MCF 10A (cell line): ENCODE data around the gene TMED10. TPM values are rescaled to one million over a fixed set of nuclear protein-coding genes. Genes with fewer than 3 reads are reported as not detected.

Source experiments
- Bru-seq: library from RNA; stranded (reverse); fragments of 400-500 nt; gene quantifications from one replicate; lab custom pipeline; 2021; lab: Mats Ljungman, UMichigan
- BruChase-seq, 2 experiments: library from RNA; stranded (reverse); fragments of 400-500 nt; gene quantifications; one replicate each; lab custom pipeline; 2021; lab: Mats Ljungman, UMichigan
- BruUV-seq: library from RNA; stranded (reverse); fragments of 400-500 nt; replicated peaks from 2 replicates; lab custom pipeline; 2021; lab: Mats Ljungman, UMichigan
- CTCF ChIA-PET: fragments of 300-600 bp; sonication (Branson Sonifier 250); formaldehyde crosslinking; extraction: SDS; loops from one replicate; lab custom pipeline; 2021; ENCODE audit warnings: antibody characterized with exemption, inconsistent platforms; lab: Yijun Ruan, JAX
- POLR2A ChIA-PET: fragments of 300-600, 350-650 bp; sonication (Branson Sonifier 250); formaldehyde crosslinking; extraction: SDS; loops from one replicate; lab custom pipeline; 2020; ENCODE audit warnings: antibody characterized with exemption, inconsistent platforms; lab: Yijun Ruan, JAX
- DNase-seq: peaks from one replicate; pipeline ENCODE4 v3.0.0-alpha.2; 2018; ENCODE audit not compliant: unreplicated experiment
- H3K27ac Mint-ChIP-seq: one replicate; pipeline ENCODE4 v1.8.0; 2022; ENCODE audit warnings: mild to moderate bottlenecking, low read depth, mixed read lengths; ENCODE audit not compliant: unreplicated experiment
- H3K27me3 Mint-ChIP-seq: one replicate; pipeline ENCODE4 v1.8.0; 2022; ENCODE audit warnings: mixed read lengths; ENCODE audit not compliant: insufficient read depth, unreplicated experiment
- H3K36me3 Mint-ChIP-seq: one replicate; pipeline ENCODE4 v1.8.0; 2022; ENCODE audit warnings: mild to moderate bottlenecking, moderate library complexity, mixed read lengths; ENCODE audit not compliant: insufficient read depth, unreplicated experiment
- H3K4me1 Mint-ChIP-seq: one replicate; pipeline ENCODE4 v1.8.0; 2022; ENCODE audit warnings: mixed read lengths; ENCODE audit not compliant: insufficient read depth, unreplicated experiment
- H3K4me3 Mint-ChIP-seq: one replicate; pipeline ENCODE4 v1.8.0; 2022; ENCODE audit warnings: mild to moderate bottlenecking, moderate library complexity, mixed read lengths; ENCODE audit not compliant: unreplicated experiment
- H3K9me3 Mint-ChIP-seq: one replicate; pipeline ENCODE4 v1.8.0; 2022; ENCODE audit warnings: mixed read lengths; ENCODE audit not compliant: unreplicated experiment
- intact Hi-C: fragments of 100-400 bp; cut with micrococcal nuclease; formaldehyde crosslinking; loops from 2 replicates; pipeline ENCODE4 v1.14.1; 2022
- long read RNA-seq: library from polyadenylated mRNA; stranded (forward); transcript quantifications from one replicate; pipeline ENCODE4 v2.0.0, GENCODE V29; 2022
- total RNA-seq: library from RNA; stranded (reverse); gene quantifications from 2 replicates; pipeline ENCODE4 v1.2.3, GENCODE V29; 2022
- TF ChIP-seq, protein P1 (sequence below): fragments of 200-600 bp; IDR thresholded peaks from one replicate; pipeline ENCODE4 v1.8.0; 2022; ENCODE audit warnings: antibody characterized with exemption, mild to moderate bottlenecking; ENCODE audit not compliant: unreplicated experiment

The TMED10 gene
- total RNA-seq (454 and 526 TPM in 2 replicates), Bru-seq, nascent RNA (percentile 94 among the genes with signal in this experiment), BruChase-seq, experiment 1, labeled RNA remaining after a 6-hour chase (percentile 98 among the genes with signal in this experiment), BruChase-seq, experiment 2, labeled RNA remaining after a 2-hour chase (percentile 96 among the genes with signal in this experiment)
- long read RNA-seq, full-length matches to known transcripts: 862 of 947 reads
- long read RNA-seq, partial matches to known transcripts: 8 of 947 reads
- long read RNA-seq, other reads (novel, unspliced or antisense): 77 of 947 reads

- TF ChIP-seq, protein P1, sequence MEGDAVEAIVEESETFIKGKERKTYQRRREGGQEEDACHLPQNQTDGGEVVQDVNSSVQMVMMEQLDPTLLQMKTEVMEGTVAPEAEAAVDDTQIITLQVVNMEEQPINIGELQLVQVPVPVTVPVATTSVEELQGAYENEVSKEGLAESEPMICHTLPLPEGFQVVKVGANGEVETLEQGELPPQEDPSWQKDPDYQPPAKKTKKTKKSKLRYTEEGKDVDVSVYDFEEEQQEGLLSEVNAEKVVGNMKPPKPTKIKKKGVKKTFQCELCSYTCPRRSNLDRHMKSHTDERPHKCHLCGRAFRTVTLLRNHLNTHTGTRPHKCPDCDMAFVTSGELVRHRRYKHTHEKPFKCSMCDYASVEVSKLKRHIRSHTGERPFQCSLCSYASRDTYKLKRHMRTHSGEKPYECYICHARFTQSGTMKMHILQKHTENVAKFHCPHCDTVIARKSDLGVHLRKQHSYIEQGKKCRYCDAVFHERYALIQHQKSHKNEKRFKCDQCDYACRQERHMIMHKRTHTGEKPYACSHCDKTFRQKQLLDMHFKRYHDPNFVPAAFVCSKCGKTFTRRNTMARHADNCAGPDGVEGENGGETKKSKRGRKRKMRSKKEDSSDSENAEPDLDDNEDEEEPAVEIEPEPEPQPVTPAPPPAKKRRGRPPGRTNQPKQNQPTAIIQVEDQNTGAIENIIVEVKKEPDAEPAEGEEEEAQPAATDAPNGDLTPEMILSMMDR: no peak
- intact Hi-C loops: loop anchor here (1.0 kb wide), 1 partner anchor 120 kb away; no protein-coding TSS in a partner anchor
- ChIA-PET CTCF (interaction anchor here (0.6 to 1.9 kb wide), 4 partner anchors 28 to 119 kb away, joined by 3 to 5 read pairs (median 4); no protein-coding TSS in a partner anchor), POLR2A (interaction anchor here (0.6 to 5.8 kb wide), 34 partner anchors 8 to 348 kb away, joined by 3 to 80 read pairs (median 6); partner anchors contain the start of genes FOS and NEK9)
- H3K27ac Mint-ChIP-seq: peak within 1 kb of the TSS; percentile 99
- peak within 1 kb of the TSS; percentile 98 for H3K4me3 Mint-ChIP-seq
- TSS peak; percentile 59 for BruUV-seq
- no peaks in the 10 kb centered on the region for H3K27me3 Mint-ChIP-seq
- no peaks in the 10 kb centered on the region for H3K9me3 Mint-ChIP-seq
- H3K36me3 Mint-ChIP-seq: peaks cover 19% of the 10 kb centered on the region
- peaks cover 22% of the 10 kb centered on the region for H3K4me1 Mint-ChIP-seq
- peak; percentile 93 for DNase-seq
Measured at GRCh38 chr14:75176142-75176820, at the start of gene TMED10. TSS of gene TMED10 (minus strand) at chr14:75176612. CDS start at chr14:75176579, 33 bp downstream.

DNA sequence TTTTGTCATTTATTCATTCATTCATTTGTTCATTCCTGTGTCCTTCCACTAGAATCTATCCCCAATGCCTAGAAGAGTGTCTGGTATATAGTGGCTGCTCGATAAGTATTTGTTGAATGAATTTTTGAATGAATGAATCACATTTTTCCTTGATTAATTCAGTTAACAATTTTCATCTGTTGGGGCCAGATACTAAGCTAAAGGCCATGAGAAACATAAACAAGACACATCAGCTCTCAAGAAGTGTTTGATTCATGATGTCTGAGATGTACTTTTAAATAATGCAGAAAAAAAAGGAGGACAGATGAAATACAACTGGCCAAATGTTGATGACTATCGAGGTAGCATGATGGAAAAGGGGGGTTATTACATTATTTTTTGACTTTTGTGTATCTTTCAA lies 48.1 kb upstream of the TMED10 start:
- no peak for DNase-seq
- TF ChIP-seq, protein P1: no peak
- H3K27ac Mint-ChIP-seq: no peak overlapping the region
- no peaks in the 10 kb centered on the region for H3K27me3 Mint-ChIP-seq
- H3K4me1 Mint-ChIP-seq: peaks cover 43% of the 10 kb centered on the region
- intact Hi-C loops: no loop called here
- H3K36me3 Mint-ChIP-seq: no peaks in the 10 kb centered on the region
- ChIA-PET CTCF (interaction anchor here (0.7 to 1.6 kb wide), 3 partner anchors 14 to 148 kb away, joined by 3 to 7 read pairs (median 3); no protein-coding TSS in a partner anchor), POLR2A (interaction anchor here (0.8 to 4.5 kb wide), 4 partner anchors 18 to 97 kb away, joined by 3 to 35 read pairs (median 6); partner anchors contain the start of gene NEK9)
- no TSS peak for BruUV-seq
- H3K9me3 Mint-ChIP-seq: no peaks in the 10 kb centered on the region
- no peak overlapping the region for H3K4me3 Mint-ChIP-seq

DNA sequence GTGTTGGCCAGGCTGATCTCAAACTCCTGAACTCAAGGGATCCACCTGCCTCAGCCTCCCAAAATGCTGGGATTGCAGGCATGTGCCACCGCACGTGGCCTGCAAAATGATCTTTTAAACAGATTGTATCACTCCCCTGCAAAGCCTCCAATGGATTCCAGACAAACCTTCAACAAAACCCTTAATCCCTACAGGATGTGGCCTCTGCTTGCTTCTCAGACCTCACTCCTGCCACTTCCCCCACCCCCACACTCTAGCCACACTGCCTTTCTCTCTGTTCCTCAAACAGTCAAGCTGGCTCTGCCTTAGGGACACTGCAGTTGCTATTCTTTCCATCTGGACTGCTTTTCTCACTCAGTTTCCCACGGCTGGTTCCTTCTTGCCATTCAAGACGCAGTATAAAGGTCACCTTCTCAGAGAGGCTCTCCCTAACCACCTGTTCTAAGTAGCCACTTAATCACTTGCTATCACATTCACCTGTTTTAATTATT lies 47.3 kb upstream of the TMED10 start:
- ChIA-PET CTCF (interaction anchor here (0.7 to 1.6 kb wide), 4 partner anchors 15 to 88 kb away, joined by 3 to 7 read pairs (median 5); no protein-coding TSS in a partner anchor), POLR2A (interaction anchor here (0.8 to 4.5 kb wide), 5 partner anchors 19 to 96 kb away, joined by 3 to 35 read pairs (median 7); partner anchors contain the start of gene NEK9)
- intact Hi-C loops: no loop called here
- no TSS peak for BruUV-seq
- TF ChIP-seq, protein P1: no peak
- no peak for DNase-seq
- H3K27ac Mint-ChIP-seq: no peak overlapping the region
- no peaks in the 10 kb centered on the region for H3K36me3 Mint-ChIP-seq
- peaks cover 34% of the 10 kb centered on the region for H3K4me1 Mint-ChIP-seq
- no peaks in the 10 kb centered on the region for H3K27me3 Mint-ChIP-seq
- H3K4me3 Mint-ChIP-seq: no peak overlapping the region
- H3K9me3 Mint-ChIP-seq: no peaks in the 10 kb centered on the region
